Measurements from ENCODE around the gene HOXD9.

- TF ChIP-seq, protein P1, sequence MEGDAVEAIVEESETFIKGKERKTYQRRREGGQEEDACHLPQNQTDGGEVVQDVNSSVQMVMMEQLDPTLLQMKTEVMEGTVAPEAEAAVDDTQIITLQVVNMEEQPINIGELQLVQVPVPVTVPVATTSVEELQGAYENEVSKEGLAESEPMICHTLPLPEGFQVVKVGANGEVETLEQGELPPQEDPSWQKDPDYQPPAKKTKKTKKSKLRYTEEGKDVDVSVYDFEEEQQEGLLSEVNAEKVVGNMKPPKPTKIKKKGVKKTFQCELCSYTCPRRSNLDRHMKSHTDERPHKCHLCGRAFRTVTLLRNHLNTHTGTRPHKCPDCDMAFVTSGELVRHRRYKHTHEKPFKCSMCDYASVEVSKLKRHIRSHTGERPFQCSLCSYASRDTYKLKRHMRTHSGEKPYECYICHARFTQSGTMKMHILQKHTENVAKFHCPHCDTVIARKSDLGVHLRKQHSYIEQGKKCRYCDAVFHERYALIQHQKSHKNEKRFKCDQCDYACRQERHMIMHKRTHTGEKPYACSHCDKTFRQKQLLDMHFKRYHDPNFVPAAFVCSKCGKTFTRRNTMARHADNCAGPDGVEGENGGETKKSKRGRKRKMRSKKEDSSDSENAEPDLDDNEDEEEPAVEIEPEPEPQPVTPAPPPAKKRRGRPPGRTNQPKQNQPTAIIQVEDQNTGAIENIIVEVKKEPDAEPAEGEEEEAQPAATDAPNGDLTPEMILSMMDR (IDR thresholded peaks at IDR 0.05; ENCODE audit: control extremely low read depth in 1 of 3, insufficient read depth in 1 of 3, low read depth in 1 of 3, low read length in 3 of 3): peak in 2 of 3 experiments; percentile 8 to 10; a peak in 2 of 4 replicates
- no peak for TF ChIP-seq POLR2A (IDR thresholded peaks at IDR 0.05; ENCODE audit: control extremely low read depth in 1 of 2, low read depth in 2 of 2, low read length in 2 of 2)
- TF ChIP-seq TBP (IDR thresholded peaks at IDR 0.05; ENCODE audit: low read depth, low read length): peak; percentile 92
- no peak for TF ChIP-seq EP300 (IDR thresholded peaks at IDR 0.05; ENCODE audit: borderline replicate concordance in 1 of 2, low read depth in 2 of 2, low read length in 2 of 2)
- TF ChIP-seq CHD1 (IDR thresholded peaks at IDR 0.05; ENCODE audit: low read depth, low read length): no peak
- TF ChIP-seq, protein P2, sequence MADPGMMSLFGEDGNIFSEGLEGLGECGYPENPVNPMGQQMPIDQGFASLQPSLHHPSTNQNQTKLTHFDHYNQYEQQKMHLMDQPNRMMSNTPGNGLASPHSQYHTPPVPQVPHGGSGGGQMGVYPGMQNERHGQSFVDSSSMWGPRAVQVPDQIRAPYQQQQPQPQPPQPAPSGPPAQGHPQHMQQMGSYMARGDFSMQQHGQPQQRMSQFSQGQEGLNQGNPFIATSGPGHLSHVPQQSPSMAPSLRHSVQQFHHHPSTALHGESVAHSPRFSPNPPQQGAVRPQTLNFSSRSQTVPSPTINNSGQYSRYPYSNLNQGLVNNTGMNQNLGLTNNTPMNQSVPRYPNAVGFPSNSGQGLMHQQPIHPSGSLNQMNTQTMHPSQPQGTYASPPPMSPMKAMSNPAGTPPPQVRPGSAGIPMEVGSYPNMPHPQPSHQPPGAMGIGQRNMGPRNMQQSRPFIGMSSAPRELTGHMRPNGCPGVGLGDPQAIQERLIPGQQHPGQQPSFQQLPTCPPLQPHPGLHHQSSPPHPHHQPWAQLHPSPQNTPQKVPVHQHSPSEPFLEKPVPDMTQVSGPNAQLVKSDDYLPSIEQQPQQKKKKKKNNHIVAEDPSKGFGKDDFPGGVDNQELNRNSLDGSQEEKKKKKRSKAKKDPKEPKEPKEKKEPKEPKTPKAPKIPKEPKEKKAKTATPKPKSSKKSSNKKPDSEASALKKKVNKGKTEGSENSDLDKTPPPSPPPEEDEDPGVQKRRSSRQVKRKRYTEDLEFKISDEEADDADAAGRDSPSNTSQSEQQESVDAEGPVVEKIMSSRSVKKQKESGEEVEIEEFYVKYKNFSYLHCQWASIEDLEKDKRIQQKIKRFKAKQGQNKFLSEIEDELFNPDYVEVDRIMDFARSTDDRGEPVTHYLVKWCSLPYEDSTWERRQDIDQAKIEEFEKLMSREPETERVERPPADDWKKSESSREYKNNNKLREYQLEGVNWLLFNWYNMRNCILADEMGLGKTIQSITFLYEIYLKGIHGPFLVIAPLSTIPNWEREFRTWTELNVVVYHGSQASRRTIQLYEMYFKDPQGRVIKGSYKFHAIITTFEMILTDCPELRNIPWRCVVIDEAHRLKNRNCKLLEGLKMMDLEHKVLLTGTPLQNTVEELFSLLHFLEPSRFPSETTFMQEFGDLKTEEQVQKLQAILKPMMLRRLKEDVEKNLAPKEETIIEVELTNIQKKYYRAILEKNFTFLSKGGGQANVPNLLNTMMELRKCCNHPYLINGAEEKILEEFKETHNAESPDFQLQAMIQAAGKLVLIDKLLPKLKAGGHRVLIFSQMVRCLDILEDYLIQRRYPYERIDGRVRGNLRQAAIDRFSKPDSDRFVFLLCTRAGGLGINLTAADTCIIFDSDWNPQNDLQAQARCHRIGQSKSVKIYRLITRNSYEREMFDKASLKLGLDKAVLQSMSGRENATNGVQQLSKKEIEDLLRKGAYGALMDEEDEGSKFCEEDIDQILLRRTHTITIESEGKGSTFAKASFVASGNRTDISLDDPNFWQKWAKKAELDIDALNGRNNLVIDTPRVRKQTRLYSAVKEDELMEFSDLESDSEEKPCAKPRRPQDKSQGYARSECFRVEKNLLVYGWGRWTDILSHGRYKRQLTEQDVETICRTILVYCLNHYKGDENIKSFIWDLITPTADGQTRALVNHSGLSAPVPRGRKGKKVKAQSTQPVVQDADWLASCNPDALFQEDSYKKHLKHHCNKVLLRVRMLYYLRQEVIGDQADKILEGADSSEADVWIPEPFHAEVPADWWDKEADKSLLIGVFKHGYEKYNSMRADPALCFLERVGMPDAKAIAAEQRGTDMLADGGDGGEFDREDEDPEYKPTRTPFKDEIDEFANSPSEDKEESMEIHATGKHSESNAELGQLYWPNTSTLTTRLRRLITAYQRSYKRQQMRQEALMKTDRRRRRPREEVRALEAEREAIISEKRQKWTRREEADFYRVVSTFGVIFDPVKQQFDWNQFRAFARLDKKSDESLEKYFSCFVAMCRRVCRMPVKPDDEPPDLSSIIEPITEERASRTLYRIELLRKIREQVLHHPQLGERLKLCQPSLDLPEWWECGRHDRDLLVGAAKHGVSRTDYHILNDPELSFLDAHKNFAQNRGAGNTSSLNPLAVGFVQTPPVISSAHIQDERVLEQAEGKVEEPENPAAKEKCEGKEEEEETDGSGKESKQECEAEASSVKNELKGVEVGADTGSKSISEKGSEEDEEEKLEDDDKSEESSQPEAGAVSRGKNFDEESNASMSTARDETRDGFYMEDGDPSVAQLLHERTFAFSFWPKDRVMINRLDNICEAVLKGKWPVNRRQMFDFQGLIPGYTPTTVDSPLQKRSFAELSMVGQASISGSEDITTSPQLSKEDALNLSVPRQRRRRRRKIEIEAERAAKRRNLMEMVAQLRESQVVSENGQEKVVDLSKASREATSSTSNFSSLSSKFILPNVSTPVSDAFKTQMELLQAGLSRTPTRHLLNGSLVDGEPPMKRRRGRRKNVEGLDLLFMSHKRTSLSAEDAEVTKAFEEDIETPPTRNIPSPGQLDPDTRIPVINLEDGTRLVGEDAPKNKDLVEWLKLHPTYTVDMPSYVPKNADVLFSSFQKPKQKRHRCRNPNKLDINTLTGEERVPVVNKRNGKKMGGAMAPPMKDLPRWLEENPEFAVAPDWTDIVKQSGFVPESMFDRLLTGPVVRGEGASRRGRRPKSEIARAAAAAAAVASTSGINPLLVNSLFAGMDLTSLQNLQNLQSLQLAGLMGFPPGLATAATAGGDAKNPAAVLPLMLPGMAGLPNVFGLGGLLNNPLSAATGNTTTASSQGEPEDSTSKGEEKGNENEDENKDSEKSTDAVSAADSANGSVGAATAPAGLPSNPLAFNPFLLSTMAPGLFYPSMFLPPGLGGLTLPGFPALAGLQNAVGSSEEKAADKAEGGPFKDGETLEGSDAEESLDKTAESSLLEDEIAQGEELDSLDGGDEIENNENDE (IDR thresholded peaks at IDR 0.05; ENCODE audit: insufficient replicate concordance, low read length): no peak
- TF ChIP-seq ATF3 (IDR thresholded peaks at IDR 0.05; ENCODE audit: insufficient read depth, low read depth, low read length): no peak
- TF ChIP-seq HDAC2 (IDR thresholded peaks at IDR 0.05; ENCODE audit: borderline replicate concordance in 1 of 2, low read depth in 2 of 2, low read length in 2 of 2): no peak
- TF ChIP-seq JUN (IDR thresholded peaks at IDR 0.05; ENCODE audit: low read depth, low read length): no peak
- TF ChIP-seq, protein P3, sequence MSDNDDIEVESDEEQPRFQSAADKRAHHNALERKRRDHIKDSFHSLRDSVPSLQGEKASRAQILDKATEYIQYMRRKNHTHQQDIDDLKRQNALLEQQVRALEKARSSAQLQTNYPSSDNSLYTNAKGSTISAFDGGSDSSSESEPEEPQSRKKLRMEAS (IDR thresholded peaks at IDR 0.05): no peak
Observed at GRCh38 chr2:176072951-176073904, 49.3 kb upstream of the HOXD9 start.
